Stomach (tissue), 4 donors: ENCODE data around the gene MRC2.

Source experiments
- POLR2A ChIP-seq, 4 donors: fragments of 450-650 bp; IDR thresholded peaks; one replicate each; pipeline ENCODE4 v1.6.1; 2016; ENCODE audit warnings: antibody characterized with exemption in 4 of 4, control low read depth in 2 of 4, mild to moderate bottlenecking in 1 of 4, moderate library complexity in 1 of 4
- TF ChIP-seq, protein P1 (sequence below), 7 experiments: fragments of 450-650 bp in 4 of 7; fragments of 200-600 bp in 3 of 7; sonication (generic) in 3 of 7; IDR thresholded peaks; one replicate each; pipeline ENCODE4 v1.5.1; 2016 to 2019; ENCODE audit warnings: antibody characterized with exemption in 7 of 7, control low read depth in 2 of 7, mild to moderate bottlenecking in 1 of 7

- TF ChIP-seq, protein P1, sequence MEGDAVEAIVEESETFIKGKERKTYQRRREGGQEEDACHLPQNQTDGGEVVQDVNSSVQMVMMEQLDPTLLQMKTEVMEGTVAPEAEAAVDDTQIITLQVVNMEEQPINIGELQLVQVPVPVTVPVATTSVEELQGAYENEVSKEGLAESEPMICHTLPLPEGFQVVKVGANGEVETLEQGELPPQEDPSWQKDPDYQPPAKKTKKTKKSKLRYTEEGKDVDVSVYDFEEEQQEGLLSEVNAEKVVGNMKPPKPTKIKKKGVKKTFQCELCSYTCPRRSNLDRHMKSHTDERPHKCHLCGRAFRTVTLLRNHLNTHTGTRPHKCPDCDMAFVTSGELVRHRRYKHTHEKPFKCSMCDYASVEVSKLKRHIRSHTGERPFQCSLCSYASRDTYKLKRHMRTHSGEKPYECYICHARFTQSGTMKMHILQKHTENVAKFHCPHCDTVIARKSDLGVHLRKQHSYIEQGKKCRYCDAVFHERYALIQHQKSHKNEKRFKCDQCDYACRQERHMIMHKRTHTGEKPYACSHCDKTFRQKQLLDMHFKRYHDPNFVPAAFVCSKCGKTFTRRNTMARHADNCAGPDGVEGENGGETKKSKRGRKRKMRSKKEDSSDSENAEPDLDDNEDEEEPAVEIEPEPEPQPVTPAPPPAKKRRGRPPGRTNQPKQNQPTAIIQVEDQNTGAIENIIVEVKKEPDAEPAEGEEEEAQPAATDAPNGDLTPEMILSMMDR (IDR thresholded peaks at IDR 0.05) = peak in 2 of 7 experiments; percentile 14 to 15
- no peak for TF ChIP-seq POLR2A (IDR thresholded peaks at IDR 0.05)
These were observed 65.4 kb downstream of the MRC2 start for GRCh38 chr17:62692721-62693431.
